GM23248 (cell line): ENCODE measurements around the gene USP31.

Source experiments
- EZH2 ChIP-seq: fragments of 200-600 bp; sonication (generic); IDR thresholded peaks from 2 replicates; pipeline ENCODE4 v1.6.1; 2018; ENCODE audit warnings: antibody characterized with exemption, mild to moderate bottlenecking; ENCODE audit not compliant: insufficient read depth, poor library complexity, severe bottlenecking
- EZH2phosphoT487 ChIP-seq: fragments of 200-600 bp; sonication (generic); IDR thresholded peaks from 2 replicates; pipeline ENCODE4 v1.6.1; 2018; ENCODE audit warnings: antibody characterized with exemption, moderate library complexity, mild to moderate bottlenecking, low read depth; ENCODE audit not compliant: insufficient read depth

- TF ChIP-seq EZH2: no peak
- TF ChIP-seq EZH2phosphoT487: no peak
These were observed 38.1 kb upstream of the USP31 start for GRCh38 chr16:23187341-23187740.
